NT2/D1 (cell line): Measurements from ENCODE around the gene MPV17.

ENCODE experiments used
- DNase-seq: peaks from one replicate; pipeline ENCODE4 v3.0.0-alpha.2; 2011; ENCODE audit warnings: low read depth, low spot score
- H3K27me3 ChIP-seq: 2 replicates; pipeline ENCODE4 v1.6.0; 2011; ENCODE audit warnings: mild to moderate bottlenecking; ENCODE audit not compliant: insufficient read length, insufficient read depth
- H3K36me3 ChIP-seq: 2 replicates; pipeline ENCODE4 v1.6.1; 2011; ENCODE audit warnings: mild to moderate bottlenecking, low read length, mixed read lengths; ENCODE audit not compliant: insufficient read depth, insufficient read length
- H3K4me1 ChIP-seq: 2 replicates; pipeline ENCODE4 v1.5.1; 2011; ENCODE audit not compliant: insufficient read depth, insufficient read length
- H3K4me3 ChIP-seq: 2 replicates; pipeline ENCODE4 v1.5.1; 2011; ENCODE audit warnings: low read depth; ENCODE audit not compliant: insufficient read length
- H3K9ac ChIP-seq: 2 replicates; pipeline ENCODE4 v1.6.0; 2011; ENCODE audit warnings: low read depth; ENCODE audit not compliant: insufficient read length
- H3K9me3 ChIP-seq: 2 replicates; pipeline ENCODE4 v1.5.1; 2011; ENCODE audit warnings: mild to moderate bottlenecking, low read length; ENCODE audit not compliant: insufficient read depth
- SUZ12 ChIP-seq: IDR thresholded peaks from 2 replicates; pipeline ENCODE4 v1.6.1; 2011; ENCODE audit not compliant: insufficient read length, insufficient read depth; ENCODE audit errors: extremely low read depth
- YY1 ChIP-seq: IDR thresholded peaks from 2 replicates; pipeline ENCODE4 v1.6.1; 2011; ENCODE audit not compliant: insufficient read length, insufficient read depth
- ZNF274 ChIP-seq: IDR thresholded peaks from 2 replicates; pipeline ENCODE4 v1.6.1; 2011; ENCODE audit warnings: mild to moderate bottlenecking, low read depth, low read length

MPV17 gene

GRCh38 chr2:27263287-27264252 lies 59.3 kb downstream of the MPV17 start:
- TF ChIP-seq YY1 (no peak), ZNF274 (no peak), SUZ12 (peak; percentile 62)

GRCh38 chr2:27262379-27263286 lies 60.3 kb downstream of the MPV17 start, which contains the start of gene SLC30A3:
SLC30A3 (minus strand) TSS chr2:27263047; CDS start chr2:27262906, 141 bp downstream.
- peaks cover 4% of the 10 kb centered on the region; the same call in 1 of the 2 replicates for H3K9me3 ChIP-seq
- H3K36me3 ChIP-seq = no peaks in the 10 kb centered on the region
- no peak for DNase-seq
- H3K27me3 ChIP-seq = peaks cover 79% of the 10 kb centered on the region
- H3K9ac ChIP-seq = peak within 1 kb of the TSS; percentile 64
- TF ChIP-seq ZNF274 (no peak), SUZ12 (no peak), YY1 (no peak)
- H3K4me1 ChIP-seq = peaks cover 3% of the 10 kb centered on the region
- H3K4me3 ChIP-seq = peak within 1 kb of the TSS; percentile 49

More at GRCh38 chr2:27263287-27264252, 59.3 kb downstream of the MPV17 start:
- Histone ChIP-seq H3K9me3 (peaks cover 4% of the 10 kb centered on the region; the same call in 1 of the 2 replicates), H3K4me3 (peak overlapping the region; percentile 32), H3K4me1 (peaks cover 3% of the 10 kb centered on the region), H3K27me3 (peaks cover 79% of the 10 kb centered on the region), H3K9ac (peak overlapping the region; percentile 42), H3K36me3 (no peaks in the 10 kb centered on the region)
- no peak for DNase-seq

- Histone ChIP-seq H3K9me3 (peaks cover 4% of the 10 kb centered on the region; the same call in 1 of the 2 replicates), H3K4me3 (peak overlapping the region; percentile 49), H3K27me3 (peaks cover 74% of the 10 kb centered on the region), H3K9ac (no peak overlapping the region), H3K36me3 (no peaks in the 10 kb centered on the region), H3K4me1 (peaks cover 6% of the 10 kb centered on the region)
- no peak for DNase-seq
- TF ChIP-seq ZNF274 (no peak), SUZ12 (peak; percentile 22)
Measured at GRCh38 chr2:27261926-27262298, 61.0 kb downstream of the MPV17 start.

GRCh38 chr2:27261241-27261925 lies 61.5 kb downstream of the MPV17 start:
- Histone ChIP-seq H3K9me3 (peaks cover 4% of the 10 kb centered on the region; the same call in 1 of the 2 replicates), H3K4me1 (peaks cover 6% of the 10 kb centered on the region), H3K27me3 (peaks cover 70% of the 10 kb centered on the region), H3K9ac (no peak overlapping the region), H3K36me3 (no peaks in the 10 kb centered on the region), H3K4me3 (no peak overlapping the region)
- no peak for DNase-seq
- TF ChIP-seq SUZ12 (no peak), YY1 (no peak), ZNF274 (no peak)
